Smooth muscle cell (in vitro differentiated cells): Measurements from ENCODE around the gene CYFIP1. TPM values are rescaled to one million over a fixed set of nuclear protein-coding genes. Genes with fewer than 3 reads are reported as not detected.
A peak's percentile ranks its signal among the peaks of the same experiment; 100 is the strongest.

Source experiments
- DNase-seq: peaks from one replicate; lab custom pipeline; 2025; ENCODE audit not compliant: unreplicated experiment; lab: John Stamatoyannopoulos, UW
- H2AFZ ChIP-seq: fragments of 200-600 bp; sonication (generic); 2 replicates; pipeline ENCODE4 v1.6.0; 2016; ENCODE audit warnings: antibody characterized with exemption, low read depth, mild to moderate bottlenecking
- H3F3A ChIP-seq: fragments of 200-600 bp; sonication (generic); 2 replicates; pipeline ENCODE4 v1.6.0; 2017; ENCODE audit warnings: antibody characterized with exemption, low read depth
- H3K27ac ChIP-seq: fragments of 200-600 bp; sonication (generic); 2 replicates; pipeline ENCODE4 v1.5.1; 2016; ENCODE audit warnings: low read depth, mild to moderate bottlenecking
- H3K27me3 ChIP-seq: fragments of 200-600 bp; sonication (generic); 2 replicates; pipeline ENCODE4 v1.6.1; 2016; ENCODE audit warnings: low read depth, mild to moderate bottlenecking
- H3K36me3 ChIP-seq: fragments of 200-600 bp; sonication (generic); 2 replicates; pipeline ENCODE4 v1.5.1; 2016; ENCODE audit warnings: low read depth
- H3K4me1 ChIP-seq: fragments of 200-600 bp; sonication (generic); 2 replicates; pipeline ENCODE4 v1.5.1; 2016; ENCODE audit warnings: low read depth
- H3K4me2 ChIP-seq: fragments of 200-600 bp; sonication (generic); 2 replicates; pipeline ENCODE4 v1.6.0; 2016; ENCODE audit warnings: mild to moderate bottlenecking
- H3K4me3 ChIP-seq: fragments of 200-600 bp; sonication (generic); 2 replicates; pipeline ENCODE4 v1.5.1; 2016; ENCODE audit warnings: mild to moderate bottlenecking
- H3K79me2 ChIP-seq: fragments of 200-600 bp; sonication (generic); 2 replicates; pipeline ENCODE4 v1.6.0; 2016; ENCODE audit warnings: low read depth, mild to moderate bottlenecking
- H3K9ac ChIP-seq: fragments of 200-600 bp; sonication (generic); 2 replicates; pipeline ENCODE4 v1.6.0; 2016; ENCODE audit warnings: low read depth
- H3K9me3 ChIP-seq: fragments of 200-600 bp; sonication (generic); replicated peaks from 2 replicates; pipeline ENCODE4 v1.5.1; 2016; ENCODE audit warnings: low read depth
- H4K20me1 ChIP-seq: fragments of 200-600 bp; sonication (generic); 2 replicates; pipeline ENCODE4 v1.6.0; 2016; ENCODE audit warnings: low read depth
- WGBS: methylation state at CpG from one replicate; pipeline ENCODE4 v1.1.7; 2016; ENCODE audit warnings: low lambda C conversion rate; 5-methylcytosine and 5-hydroxymethylcytosine counted together
- polyA plus RNA-seq: library from polyadenylated mRNA; unstranded; fragments of >200 nt; fragmentation: Nextera tagmentation; extraction: Ambion mirVana; gene quantifications from 2 replicates; pipeline ENCODE4 v1.2.1, GENCODE V29; 2016
- total RNA-seq: library from RNA; depleted of rRNA; stranded (reverse); fragments of >200 nt; gene quantifications from 2 replicates; pipeline ENCODE4 v1.2.3, GENCODE V29; 2014
- TF ChIP-seq, protein P1 (sequence below): fragments of 200-600 bp; sonication (generic); IDR thresholded peaks from 2 replicates; pipeline ENCODE4 v1.5.1; 2017; ENCODE audit warnings: borderline replicate concordance, mild to moderate bottlenecking, antibody characterized with exemption; ENCODE audit not compliant: insufficient read depth, poor library complexity, severe bottlenecking

CYFIP1 gene
- total RNA-seq (65.2 and 86.2 TPM in 2 replicates), polyA plus RNA-seq (67.6 and 69.6 TPM in 2 replicates)

DNA sequence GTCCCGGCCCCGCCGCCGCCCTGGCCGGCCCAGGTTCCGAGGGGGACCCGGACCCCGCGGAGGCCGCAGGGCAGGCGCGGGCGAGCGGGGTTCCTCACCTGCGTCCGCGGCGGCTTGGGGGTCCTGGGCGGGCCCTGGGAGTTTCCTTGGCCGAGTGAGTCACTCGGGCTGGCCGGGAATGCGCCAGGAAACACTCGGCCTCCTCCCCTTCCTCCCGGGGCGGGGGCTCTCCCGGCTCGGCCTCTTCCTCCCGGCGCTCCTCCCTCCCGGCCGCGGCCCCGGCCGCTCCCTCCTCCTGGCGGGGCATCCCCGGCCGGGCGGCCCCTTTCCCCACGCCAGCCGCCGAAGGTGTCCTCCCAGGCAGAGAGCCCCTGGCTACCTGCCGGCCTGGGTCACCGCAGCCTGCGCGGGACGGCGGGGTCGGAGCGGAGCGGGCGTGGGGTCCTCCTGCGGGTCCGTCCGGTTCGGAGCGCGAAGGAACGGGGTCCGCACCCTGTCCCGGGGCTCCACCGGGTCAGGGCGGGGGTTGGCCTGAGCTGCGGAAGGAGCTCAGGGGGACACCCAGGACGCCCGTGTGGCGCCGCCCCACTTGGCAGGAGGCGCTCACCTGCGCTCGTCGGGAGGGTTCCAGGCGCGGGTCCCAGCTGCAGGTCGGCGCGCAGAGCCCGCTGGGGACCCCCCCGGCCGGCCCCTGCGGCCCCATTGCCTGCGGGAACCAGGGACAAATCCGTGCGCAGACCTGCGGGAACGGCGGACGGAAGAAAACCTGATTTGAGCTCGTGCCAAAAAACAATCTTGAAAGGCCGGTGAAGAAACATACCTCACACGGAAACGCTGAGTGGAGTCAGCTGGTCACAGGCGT, at the start of gene CYFIP1:
Gene CYFIP1 (minus strand): TSS at position 180 of the 862 bp plus-strand sequence. CDS start 33,083 bp downstream, outside the sequence.
- peak within 1 kb of the TSS; percentile 89 for H3K9ac ChIP-seq
- H3K4me3 ChIP-seq, result peak within 1 kb of the TSS; percentile 95
- no peaks in the 10 kb centered on the region for H3F3A ChIP-seq
- peaks cover 44% of the 10 kb centered on the region for H3K79me2 ChIP-seq
- no peaks in the 10 kb centered on the region for H3K27me3 ChIP-seq
- peak; percentile 59 for DNase-seq
- H3K4me2 ChIP-seq, result peak within 1 kb of the TSS; percentile 88
- peak within 1 kb of the TSS; percentile 86 for H3K27ac ChIP-seq
- no peaks in the 10 kb centered on the region for H3K36me3 ChIP-seq
- H3K4me1 ChIP-seq, result peaks cover 10% of the 10 kb centered on the region
- H4K20me1 ChIP-seq, result peaks cover 43% of the 10 kb centered on the region
- H3K9me3 ChIP-seq, result no peaks in the 10 kb centered on the region
- WGBS, result 1% methylated on average over 57 of the region's 93 CpGs
- peak within 1 kb of the TSS; percentile 88 for H2AFZ ChIP-seq
- TF ChIP-seq, protein P1, sequence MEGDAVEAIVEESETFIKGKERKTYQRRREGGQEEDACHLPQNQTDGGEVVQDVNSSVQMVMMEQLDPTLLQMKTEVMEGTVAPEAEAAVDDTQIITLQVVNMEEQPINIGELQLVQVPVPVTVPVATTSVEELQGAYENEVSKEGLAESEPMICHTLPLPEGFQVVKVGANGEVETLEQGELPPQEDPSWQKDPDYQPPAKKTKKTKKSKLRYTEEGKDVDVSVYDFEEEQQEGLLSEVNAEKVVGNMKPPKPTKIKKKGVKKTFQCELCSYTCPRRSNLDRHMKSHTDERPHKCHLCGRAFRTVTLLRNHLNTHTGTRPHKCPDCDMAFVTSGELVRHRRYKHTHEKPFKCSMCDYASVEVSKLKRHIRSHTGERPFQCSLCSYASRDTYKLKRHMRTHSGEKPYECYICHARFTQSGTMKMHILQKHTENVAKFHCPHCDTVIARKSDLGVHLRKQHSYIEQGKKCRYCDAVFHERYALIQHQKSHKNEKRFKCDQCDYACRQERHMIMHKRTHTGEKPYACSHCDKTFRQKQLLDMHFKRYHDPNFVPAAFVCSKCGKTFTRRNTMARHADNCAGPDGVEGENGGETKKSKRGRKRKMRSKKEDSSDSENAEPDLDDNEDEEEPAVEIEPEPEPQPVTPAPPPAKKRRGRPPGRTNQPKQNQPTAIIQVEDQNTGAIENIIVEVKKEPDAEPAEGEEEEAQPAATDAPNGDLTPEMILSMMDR, result no peak

DNA sequence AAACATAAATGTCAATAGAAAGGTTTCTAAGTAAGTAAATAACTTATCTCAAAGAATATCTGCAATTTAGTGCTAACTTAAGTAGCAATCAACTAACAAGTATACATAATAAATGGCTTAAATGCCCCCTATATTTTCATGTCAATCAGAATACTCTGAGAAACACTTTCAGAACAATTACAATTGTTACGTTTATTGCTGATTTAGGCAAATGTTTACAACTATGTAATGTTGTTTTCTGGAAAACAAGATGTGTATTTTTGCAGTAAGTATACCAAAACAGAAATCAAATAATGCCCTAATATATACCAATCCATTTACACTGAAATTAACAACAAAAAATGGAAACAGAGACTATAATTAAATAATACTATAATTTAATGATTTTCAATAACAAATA, 46.0 kb upstream of the CYFIP1 start:
- 97% methylated on average over 1 of the region's 1 CpG for WGBS
- H3K36me3 ChIP-seq, result peaks cover 38% of the 10 kb centered on the region

DNA sequence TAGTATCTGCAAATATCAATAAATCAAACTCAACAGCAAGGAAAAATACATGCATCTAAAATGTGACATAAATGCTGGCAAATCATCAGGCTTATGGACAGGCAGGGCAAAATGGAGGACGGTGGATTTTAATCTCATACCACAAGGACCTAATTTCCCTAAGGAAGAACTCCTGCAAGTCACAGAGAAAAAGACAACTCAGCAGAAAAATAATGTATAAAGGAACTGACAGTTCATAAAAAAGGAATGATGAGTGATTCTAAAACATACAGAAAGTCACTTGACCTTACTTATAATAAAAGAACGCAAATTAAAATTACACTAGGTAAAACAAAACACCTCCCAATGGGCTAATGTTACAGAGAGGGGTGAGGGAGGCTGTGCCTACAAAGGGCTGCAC, 42.0 kb upstream of the CYFIP1 start:
- Histone ChIP-seq H3K27me3 (no peaks in the 10 kb centered on the region), H3K4me3 (no peak overlapping the region), H2AFZ (no peak overlapping the region), H3K9ac (no peak overlapping the region), H3K4me1 (no peaks in the 10 kb centered on the region), H3K36me3 (peaks cover 40% of the 10 kb centered on the region), H3K9me3 (no peaks in the 10 kb centered on the region), H3K79me2 (no peaks in the 10 kb centered on the region), H3K27ac (no peak overlapping the region), H3K4me2 (no peak overlapping the region), H4K20me1 (no peaks in the 10 kb centered on the region), H3F3A (no peaks in the 10 kb centered on the region)
- DNase-seq, result no peak
- whole genome bisulfite sequencing, result 97% methylated on average over 2 of the region's 2 CpGs
- TF ChIP-seq, protein P1, result no peak

More for the DNA sequence above, 46.0 kb upstream of the CYFIP1 start:
- Histone ChIP-seq H4K20me1 (no peaks in the 10 kb centered on the region), H3K4me1 (no peaks in the 10 kb centered on the region), H3K9me3 (no peaks in the 10 kb centered on the region), H3K4me3 (no peak overlapping the region), H3K79me2 (no peaks in the 10 kb centered on the region), H3K27me3 (no peaks in the 10 kb centered on the region), H2AFZ (no peak overlapping the region), H3K9ac (no peak overlapping the region), H3K27ac (no peak overlapping the region), H3F3A (no peaks in the 10 kb centered on the region), H3K4me2 (no peak overlapping the region)
- DNase-seq, result no peak
- TF ChIP-seq, protein P1, result no peak
